ENCODE measurements around the gene FPR1. TPM values are rescaled to one million over a fixed set of nuclear protein-coding genes. Genes with fewer than 3 reads are reported as not detected.
A peak's percentile ranks its signal among the peaks of the same experiment; 100 is the strongest.

Gene FPR1, protein sequence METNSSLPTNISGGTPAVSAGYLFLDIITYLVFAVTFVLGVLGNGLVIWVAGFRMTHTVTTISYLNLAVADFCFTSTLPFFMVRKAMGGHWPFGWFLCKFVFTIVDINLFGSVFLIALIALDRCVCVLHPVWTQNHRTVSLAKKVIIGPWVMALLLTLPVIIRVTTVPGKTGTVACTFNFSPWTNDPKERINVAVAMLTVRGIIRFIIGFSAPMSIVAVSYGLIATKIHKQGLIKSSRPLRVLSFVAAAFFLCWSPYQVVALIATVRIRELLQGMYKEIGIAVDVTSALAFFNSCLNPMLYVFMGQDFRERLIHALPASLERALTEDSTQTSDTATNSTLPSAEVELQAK
- total RNA-seq (3.6 TPM), polyA plus RNA-seq (4.7 TPM)
- long read RNA-seq, donor 1: 0 reads
- long read RNA-seq, donor 2, transcript FPR1-201 (2 exons, 1,930 nt): major isoform, 12 of 12 reads
- long read RNA-seq, donor 2, partial matches to known transcripts: 0 of 12 reads
- long read RNA-seq, donor 2, other reads (novel, unspliced or antisense): 0 of 12 reads
- long read RNA-seq, donor 3, partial matches to known transcripts: 0 of 2 reads
- long read RNA-seq, donor 3, other reads (novel, unspliced or antisense): 0 of 2 reads
- long read RNA-seq, donor 4, transcript FPR1-201 (2 exons, 1,930 nt): major isoform, 5 of 5 reads
- long read RNA-seq, donor 4, partial matches to known transcripts: 0 of 5 reads
- long read RNA-seq, donor 4, other reads (novel, unspliced or antisense): 0 of 5 reads
- long read RNA-seq, donor 5, transcript FPR1-201 (2 exons, 1,930 nt): major isoform, 5 of 5 reads
- long read RNA-seq, donor 5, partial matches to known transcripts: 0 of 5 reads
- long read RNA-seq, donor 5, other reads (novel, unspliced or antisense): 0 of 5 reads
- long read RNA-seq, donor 6, partial matches to known transcripts: 0 of 3 reads
- long read RNA-seq, donor 6, other reads (novel, unspliced or antisense): 0 of 3 reads
- long read RNA-seq, donor 7, partial matches to known transcripts: 0 of 1 reads
- long read RNA-seq, donor 7, other reads (novel, unspliced or antisense): 0 of 1 reads
- long read RNA-seq, donor 8: 0 reads
- long read RNA-seq, donor 9, partial matches to known transcripts: 0 of 2 reads
- long read RNA-seq, donor 9, other reads (novel, unspliced or antisense): 0 of 2 reads
- long read RNA-seq, donor 10, partial matches to known transcripts: 0 of 1 reads
- long read RNA-seq, donor 10, other reads (novel, unspliced or antisense): 0 of 1 reads

DNA sequence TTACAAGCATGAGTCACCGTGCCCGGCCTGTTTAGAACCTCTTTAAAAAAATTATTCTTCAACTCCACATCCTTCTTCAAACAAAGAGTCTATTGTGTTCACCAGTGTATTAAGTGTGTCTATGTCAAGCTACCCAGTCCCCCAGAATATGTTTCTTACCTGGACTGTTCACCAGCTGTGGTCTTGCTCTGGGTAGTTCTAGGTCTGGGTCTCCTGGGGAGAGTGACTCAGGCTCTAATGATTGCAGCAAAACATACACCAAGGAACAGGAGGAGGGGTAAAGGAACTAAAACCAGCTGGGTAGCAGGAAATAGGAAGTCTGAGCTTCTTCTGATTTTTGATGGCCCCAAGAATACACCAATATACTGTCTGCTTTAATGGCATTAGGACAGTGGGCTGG is at the start of gene FPR1:
Gene FPR1, minus strand, starts transcription at position 224 of the 400 bp plus-strand sequence. CDS start 4,884 bp downstream, outside the sequence.
- H3K27me3 ChIP-seq (ENCODE audit: control insufficient read depth in 2 of 2, insufficient read depth in 1 of 2, low read length in 1 of 2): no peaks in the 10 kb centered on the region
- 98% methylated on average over 2 of the region's 2 CpGs for WGBS
- no peak within 1 kb of the TSS for H3K27ac ChIP-seq (ENCODE audit: low read depth in 1 of 2, low read length in 1 of 2)

DNA sequence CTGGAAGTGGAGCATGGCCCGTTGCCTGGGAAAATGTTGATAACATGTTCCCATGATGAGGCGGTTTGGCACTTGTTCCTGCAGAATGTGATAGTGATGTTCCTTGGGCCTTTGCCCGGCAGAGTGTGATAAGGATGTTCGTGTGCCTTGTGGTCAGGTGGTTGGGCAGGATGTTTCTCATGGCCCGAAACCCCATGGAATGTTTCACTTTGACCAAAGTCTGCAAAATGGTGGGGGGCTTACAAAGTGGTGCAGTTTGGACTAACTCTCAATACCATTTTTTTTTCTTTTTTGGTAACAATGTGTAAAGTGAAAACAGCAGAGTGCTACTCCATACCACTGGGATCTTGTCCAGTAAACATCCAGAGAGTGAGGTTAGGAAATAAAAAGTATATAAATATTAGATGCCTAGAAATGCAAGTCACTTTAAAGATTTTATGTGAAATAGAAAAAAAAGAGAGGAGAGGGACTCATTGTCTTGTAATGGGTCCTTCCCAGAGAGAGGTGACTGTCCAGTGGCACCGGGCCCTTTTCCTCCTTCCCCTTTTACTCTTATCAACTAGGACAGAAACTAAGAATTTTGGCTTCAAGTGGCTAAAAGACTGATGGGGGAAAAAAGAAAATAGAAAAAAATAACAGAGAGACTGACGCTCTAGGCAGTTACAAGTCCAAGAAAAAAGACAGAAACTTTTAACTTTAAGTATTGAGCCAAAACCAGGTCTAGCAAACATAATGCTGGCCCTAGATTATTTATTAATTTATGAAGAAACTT is 49.0 kb upstream of the FPR1 start:
- 85% methylated on average over 7 of the region's 7 CpGs for WGBS
- no peaks in the 10 kb centered on the region for H3K4me1 ChIP-seq (ENCODE audit: control insufficient read depth in 2 of 2, insufficient read depth in 2 of 2, low read length in 2 of 2)
- H3K27ac ChIP-seq (ENCODE audit: low read depth in 1 of 2, low read length in 1 of 2): no peak overlapping the region

More for the DNA sequence above, at the start of gene FPR1:
- H3K4me3 ChIP-seq (ENCODE audit: low read length in 2 of 2): no peak within 1 kb of the TSS
- no peaks in the 10 kb centered on the region for H3K9me3 ChIP-seq (ENCODE audit: control insufficient read depth in 2 of 2, insufficient read depth in 1 of 2, low read length in 1 of 2)
- no peak for DNase-seq (ENCODE audit: low read depth in 6 of 9, low spot score in 9 of 9)
- no peaks in the 10 kb centered on the region for H3K4me1 ChIP-seq (ENCODE audit: control insufficient read depth in 2 of 2, insufficient read depth in 2 of 2, low read length in 2 of 2)
- H3K36me3 ChIP-seq (ENCODE audit: control insufficient read depth in 2 of 2, insufficient read depth in 2 of 2, low read length in 1 of 2): no peaks in the 10 kb centered on the region

DNA sequence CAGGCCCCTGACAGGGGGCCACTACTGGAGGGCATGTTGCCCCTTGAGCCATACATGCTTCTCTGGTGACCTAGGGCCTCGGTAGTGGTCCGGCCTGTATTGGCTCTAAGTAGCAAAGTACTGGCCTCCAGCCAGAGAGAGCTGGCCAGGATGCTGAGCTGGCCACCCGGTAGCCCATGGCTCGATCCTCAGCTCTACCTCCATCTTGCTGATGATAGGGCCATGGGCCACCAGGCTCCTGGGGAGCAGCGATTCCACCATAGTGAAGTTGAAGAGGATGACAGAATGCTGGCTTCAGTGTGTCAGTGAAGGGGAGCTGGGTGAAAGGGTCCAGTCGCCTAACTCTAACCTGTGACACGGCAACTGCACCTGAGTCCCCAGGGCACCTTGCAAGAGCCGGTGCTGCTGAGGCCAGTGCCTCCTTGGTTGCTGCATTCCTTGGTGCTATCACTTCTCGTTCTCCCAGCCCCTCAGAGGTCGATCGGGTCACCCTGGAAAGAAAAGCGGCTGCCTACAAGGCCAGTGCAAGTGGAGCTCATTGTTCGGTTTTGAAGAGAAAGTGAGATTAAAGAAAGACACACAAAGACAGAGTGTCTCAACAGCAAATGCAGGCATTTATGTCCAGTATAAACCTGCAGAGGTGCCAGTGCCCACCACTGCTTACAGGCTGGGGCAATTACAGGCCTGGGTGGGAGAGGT is 48.2 kb upstream of the FPR1 start:
- WGBS: 97% methylated on average over 13 of the region's 13 CpGs
- Histone ChIP-seq H3K36me3 (ENCODE audit: control insufficient read depth in 2 of 2, insufficient read depth in 2 of 2, low read length in 1 of 2) (no peaks in the 10 kb centered on the region), H3K27me3 (ENCODE audit: control insufficient read depth in 2 of 2, insufficient read depth in 1 of 2, low read length in 1 of 2) (no peaks in the 10 kb centered on the region), H3K27ac (ENCODE audit: low read depth in 1 of 2, low read length in 1 of 2) (peak overlapping the region in 1 of 2 donors; percentile 70), H3K4me3 (ENCODE audit: low read length in 2 of 2) (no peak overlapping the region), H3K9me3 (ENCODE audit: control insufficient read depth in 2 of 2, insufficient read depth in 1 of 2, low read length in 1 of 2) (peaks cover 0 to 10% of the 10 kb centered on the region in 2 donors), H3K4me1 (ENCODE audit: control insufficient read depth in 2 of 2, insufficient read depth in 2 of 2, low read length in 2 of 2) (no peaks in the 10 kb centered on the region)
- DNase-seq (ENCODE audit: low read depth in 6 of 9, low spot score in 9 of 9): no peak

More for the DNA sequence above, 49.0 kb upstream of the FPR1 start:
- H3K4me3 ChIP-seq (ENCODE audit: low read length in 2 of 2): no peak overlapping the region
- no peaks in the 10 kb centered on the region for H3K36me3 ChIP-seq (ENCODE audit: control insufficient read depth in 2 of 2, insufficient read depth in 2 of 2, low read length in 1 of 2)
- no peaks in the 10 kb centered on the region for H3K27me3 ChIP-seq (ENCODE audit: control insufficient read depth in 2 of 2, insufficient read depth in 1 of 2, low read length in 1 of 2)
- DNase-seq (ENCODE audit: low read depth in 6 of 9, low spot score in 9 of 9): no peak
- H3K9me3 ChIP-seq (ENCODE audit: control insufficient read depth in 2 of 2, insufficient read depth in 1 of 2, low read length in 1 of 2): peaks cover 0 to 10% of the 10 kb centered on the region in 2 donors

DNA sequence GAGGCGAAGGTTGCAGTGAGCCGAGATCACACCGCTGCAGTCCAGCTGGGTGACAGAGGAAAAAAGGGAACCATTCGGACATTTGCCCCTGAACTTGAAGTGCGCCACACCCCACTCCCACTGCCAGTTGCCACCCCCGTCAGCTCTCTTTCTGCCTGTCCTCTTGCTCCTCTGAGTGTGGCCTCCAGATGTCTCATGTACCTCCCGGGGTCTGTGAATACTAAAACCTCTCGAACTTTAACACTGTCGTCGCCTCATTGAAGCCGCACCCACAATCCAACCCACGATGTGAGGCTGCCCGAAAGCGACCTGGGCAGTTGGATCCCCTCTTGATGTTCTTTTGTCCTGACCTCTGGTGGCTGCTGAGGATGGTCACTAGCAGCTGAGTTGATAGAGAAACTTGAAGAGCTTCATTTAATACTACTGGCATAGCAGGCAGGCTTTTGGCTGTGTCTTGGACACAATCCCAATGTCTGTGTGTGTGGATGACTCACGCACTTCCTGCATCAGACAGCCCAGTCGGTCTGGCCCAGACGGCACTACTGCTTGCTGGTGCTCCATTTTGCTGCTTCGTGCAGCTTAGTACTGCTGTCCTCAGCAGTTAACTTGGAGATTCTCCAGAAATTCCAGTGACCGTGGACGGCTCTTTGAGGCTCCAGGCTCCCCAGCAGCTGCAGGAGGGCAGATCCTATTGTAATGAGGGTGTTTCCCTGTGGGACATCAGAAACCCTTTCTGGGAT is 47.5 kb upstream of the FPR1 start:
- H3K9me3 ChIP-seq (ENCODE audit: control insufficient read depth in 2 of 2, insufficient read depth in 1 of 2, low read length in 1 of 2): peaks cover 0 to 10% of the 10 kb centered on the region in 2 donors
- H3K36me3 ChIP-seq (ENCODE audit: control insufficient read depth in 2 of 2, insufficient read depth in 2 of 2, low read length in 1 of 2): no peaks in the 10 kb centered on the region
- WGBS: 85% methylated on average over 20 of the region's 20 CpGs
- H3K4me3 ChIP-seq (ENCODE audit: low read length in 2 of 2): no peak overlapping the region
- H3K4me1 ChIP-seq (ENCODE audit: control insufficient read depth in 2 of 2, insufficient read depth in 2 of 2, low read length in 2 of 2): no peaks in the 10 kb centered on the region
- DNase-seq (ENCODE audit: low read depth in 6 of 9, low spot score in 9 of 9): peak in 1 of 9 donors; percentile 10
- H3K27ac ChIP-seq (ENCODE audit: low read depth in 1 of 2, low read length in 1 of 2): peak overlapping the region in 1 of 2 donors; percentile 39
- no peaks in the 10 kb centered on the region for H3K27me3 ChIP-seq (ENCODE audit: control insufficient read depth in 2 of 2, insufficient read depth in 1 of 2, low read length in 1 of 2)

DNA sequence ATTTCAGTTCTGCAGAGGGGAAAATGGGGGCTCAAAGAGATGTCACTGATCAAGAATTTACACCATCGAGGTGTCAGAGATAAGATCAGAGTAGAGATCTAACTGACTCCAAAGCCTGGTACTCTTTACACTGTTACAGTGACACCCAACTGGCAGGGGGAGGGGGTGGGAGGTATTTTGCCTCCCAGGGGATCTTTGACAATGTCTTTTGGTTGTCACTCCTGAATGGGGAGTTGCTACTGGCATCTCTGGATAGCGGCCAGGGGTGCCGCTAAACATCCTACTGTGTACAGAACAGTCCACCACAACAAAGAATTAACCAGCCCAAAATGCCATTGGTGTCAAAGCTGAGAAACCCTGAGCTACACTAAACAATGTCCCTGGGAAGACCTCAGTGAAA is 46.4 kb upstream of the FPR1 start:
- Histone ChIP-seq H3K4me3 (ENCODE audit: low read length in 2 of 2) (no peak overlapping the region), H3K9me3 (ENCODE audit: control insufficient read depth in 2 of 2, insufficient read depth in 1 of 2, low read length in 1 of 2) (peaks cover 0 to 10% of the 10 kb centered on the region in 2 donors), H3K36me3 (ENCODE audit: control insufficient read depth in 2 of 2, insufficient read depth in 2 of 2, low read length in 1 of 2) (no peaks in the 10 kb centered on the region), H3K4me1 (ENCODE audit: control insufficient read depth in 2 of 2, insufficient read depth in 2 of 2, low read length in 2 of 2) (no peaks in the 10 kb centered on the region), H3K27me3 (ENCODE audit: control insufficient read depth in 2 of 2, insufficient read depth in 1 of 2, low read length in 1 of 2) (no peaks in the 10 kb centered on the region), H3K27ac (ENCODE audit: low read depth in 1 of 2, low read length in 1 of 2) (no peak overlapping the region)
- no peak for DNase-seq (ENCODE audit: low read depth in 6 of 9, low spot score in 9 of 9)
- WGBS: 68% methylated on average over 3 of the region's 3 CpGs

DNA sequence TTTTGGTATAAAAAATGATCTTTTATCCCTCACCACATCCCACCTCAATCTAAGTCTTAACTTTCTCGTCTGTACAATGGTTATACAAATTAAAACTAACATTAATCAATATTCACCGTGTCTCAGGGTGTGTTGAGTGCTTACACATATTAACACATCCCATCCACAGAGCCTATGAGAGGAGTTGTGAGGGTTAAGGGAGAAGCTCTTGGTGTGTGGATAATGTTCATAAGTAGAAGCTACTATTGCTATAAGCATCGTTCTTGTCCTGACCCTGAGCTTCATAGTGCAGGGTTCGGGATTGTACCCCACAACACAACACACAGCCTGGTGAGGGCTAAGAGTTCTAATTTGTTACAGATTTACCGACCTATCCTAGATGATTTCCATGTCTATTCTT is 45.8 kb upstream of the FPR1 start:
- Histone ChIP-seq H3K36me3 (ENCODE audit: control insufficient read depth in 2 of 2, insufficient read depth in 2 of 2, low read length in 1 of 2) (no peaks in the 10 kb centered on the region), H3K27ac (ENCODE audit: low read depth in 1 of 2, low read length in 1 of 2) (no peak overlapping the region), H3K9me3 (ENCODE audit: control insufficient read depth in 2 of 2, insufficient read depth in 1 of 2, low read length in 1 of 2) (peaks cover 0 to 10% of the 10 kb centered on the region in 2 donors), H3K4me3 (ENCODE audit: low read length in 2 of 2) (no peak overlapping the region), H3K27me3 (ENCODE audit: control insufficient read depth in 2 of 2, insufficient read depth in 1 of 2, low read length in 1 of 2) (no peaks in the 10 kb centered on the region), H3K4me1 (ENCODE audit: control insufficient read depth in 2 of 2, insufficient read depth in 2 of 2, low read length in 2 of 2) (no peaks in the 10 kb centered on the region)
- DNase-seq (ENCODE audit: low read depth in 6 of 9, low spot score in 9 of 9): no peak
- 89% methylated on average over 5 of the region's 5 CpGs for WGBS

DNA sequence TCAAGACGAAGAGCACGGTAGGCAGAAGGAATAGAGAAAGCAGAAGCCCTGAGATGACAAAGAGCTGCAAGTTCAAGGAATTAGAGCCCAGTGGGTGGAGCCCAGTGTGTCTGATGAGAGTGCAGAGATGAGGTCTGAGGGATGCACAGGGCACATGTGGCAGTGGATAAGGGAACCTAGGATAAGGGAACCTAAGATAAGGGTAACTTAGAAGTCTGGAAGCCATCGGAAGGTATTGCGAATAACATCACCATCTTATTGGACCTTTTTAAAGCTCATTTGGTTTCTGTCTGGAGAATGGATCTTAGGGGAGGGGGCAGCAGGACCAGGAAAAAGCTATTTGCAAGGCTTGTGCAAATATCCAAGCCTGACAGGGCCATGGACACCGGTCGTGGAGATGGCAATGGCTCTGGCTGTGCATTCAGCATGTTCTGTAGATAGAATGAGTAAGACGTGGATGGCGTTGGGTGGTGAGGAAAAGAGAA is 44.6 kb upstream of the FPR1 start:
- Histone ChIP-seq H3K9me3 (ENCODE audit: control insufficient read depth in 2 of 2, insufficient read depth in 1 of 2, low read length in 1 of 2) (peaks cover 0 to 10% of the 10 kb centered on the region in 2 donors), H3K27ac (ENCODE audit: low read depth in 1 of 2, low read length in 1 of 2) (no peak overlapping the region), H3K27me3 (ENCODE audit: control insufficient read depth in 2 of 2, insufficient read depth in 1 of 2, low read length in 1 of 2) (no peaks in the 10 kb centered on the region), H3K4me3 (ENCODE audit: low read length in 2 of 2) (no peak overlapping the region), H3K4me1 (ENCODE audit: control insufficient read depth in 2 of 2, insufficient read depth in 2 of 2, low read length in 2 of 2) (no peaks in the 10 kb centered on the region), H3K36me3 (ENCODE audit: control insufficient read depth in 2 of 2, insufficient read depth in 2 of 2, low read length in 1 of 2) (no peaks in the 10 kb centered on the region)
- no peak for DNase-seq (ENCODE audit: low read depth in 6 of 9, low spot score in 9 of 9)
- 83% methylated on average over 8 of the region's 8 CpGs for WGBS

Data from thymus (tissue), 14 donors.